Keratinocyte (primary cell): Measurements from ENCODE around the gene COQ10B.

ENCODE experiments used
- EZH2 ChIP-seq: IDR thresholded peaks from one replicate; pipeline ENCODE4 v1.6.1; 2012; ENCODE audit warnings: inconsistent platforms, mild to moderate bottlenecking, low read length, moderate library complexity
- TF ChIP-seq, protein P1 (sequence below), 3 experiments: IDR thresholded peaks in 1 of 3; conservative IDR thresholded peaks in 1 of 3; optimal IDR thresholded peaks in 1 of 3; 2 replicates in 2 of 3; 3 replicates in 1 of 3; pipeline versions ENCODE3 to v1.5.1; 2011; ENCODE audit warnings: low read length in 3 of 3, mild to moderate bottlenecking in 3 of 3, moderate library complexity in 2 of 3, control low read depth in 1 of 3, inconsistent platforms in 1 of 3; ENCODE audit not compliant: insufficient read depth in 2 of 3; ENCODE audit errors: extremely low read depth in 1 of 3

DNA sequence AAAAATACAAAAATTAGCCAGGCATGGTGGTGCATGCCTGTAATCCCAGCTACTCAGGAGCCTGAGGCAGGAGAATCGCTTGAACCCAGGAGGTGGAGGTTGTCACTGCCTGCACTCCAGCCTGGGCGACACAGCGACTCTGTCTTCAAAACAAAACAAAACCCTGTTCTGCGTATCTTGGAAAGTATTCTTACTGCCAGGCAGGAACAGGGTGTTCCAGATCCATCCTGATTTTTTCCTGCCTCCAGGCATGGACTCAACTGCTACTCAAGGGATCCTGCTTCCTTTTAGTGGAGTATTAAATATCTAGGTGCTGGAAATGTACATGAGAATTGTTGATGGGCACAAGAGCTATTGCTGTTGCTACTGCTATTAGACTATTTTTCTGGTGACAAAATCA lies 34.0 kb downstream of the COQ10B start:
- TF ChIP-seq, protein P1, sequence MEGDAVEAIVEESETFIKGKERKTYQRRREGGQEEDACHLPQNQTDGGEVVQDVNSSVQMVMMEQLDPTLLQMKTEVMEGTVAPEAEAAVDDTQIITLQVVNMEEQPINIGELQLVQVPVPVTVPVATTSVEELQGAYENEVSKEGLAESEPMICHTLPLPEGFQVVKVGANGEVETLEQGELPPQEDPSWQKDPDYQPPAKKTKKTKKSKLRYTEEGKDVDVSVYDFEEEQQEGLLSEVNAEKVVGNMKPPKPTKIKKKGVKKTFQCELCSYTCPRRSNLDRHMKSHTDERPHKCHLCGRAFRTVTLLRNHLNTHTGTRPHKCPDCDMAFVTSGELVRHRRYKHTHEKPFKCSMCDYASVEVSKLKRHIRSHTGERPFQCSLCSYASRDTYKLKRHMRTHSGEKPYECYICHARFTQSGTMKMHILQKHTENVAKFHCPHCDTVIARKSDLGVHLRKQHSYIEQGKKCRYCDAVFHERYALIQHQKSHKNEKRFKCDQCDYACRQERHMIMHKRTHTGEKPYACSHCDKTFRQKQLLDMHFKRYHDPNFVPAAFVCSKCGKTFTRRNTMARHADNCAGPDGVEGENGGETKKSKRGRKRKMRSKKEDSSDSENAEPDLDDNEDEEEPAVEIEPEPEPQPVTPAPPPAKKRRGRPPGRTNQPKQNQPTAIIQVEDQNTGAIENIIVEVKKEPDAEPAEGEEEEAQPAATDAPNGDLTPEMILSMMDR (optimal IDR thresholded peaks at IDR 0.05 in 1 of 3, IDR thresholded peaks at IDR 0.05 in 1 of 3, conservative IDR thresholded peaks at IDR 0.05 in 1 of 3; ENCODE audit: extremely low read depth in 1 of 3, insufficient read depth in 2 of 3, low read length in 3 of 3): no peak
- TF ChIP-seq EZH2: no peak
